Limb (tissue), 2 donors: ENCODE results near the gene ZBTB7B.
A peak's percentile ranks its signal among the peaks of the same experiment; 100 is the strongest.
"Not testable (repeated sequence)": the region's sequence is repeated elsewhere in the genome, so short reads cannot be mapped to it uniquely, and the experiment has no call there.

ENCODE experiments used
- DNase-seq, 2 donors: peaks; one replicate each; pipeline ENCODE4 v3.0.0-alpha.2; 2016; ENCODE audit errors: extremely low spot score in 2 of 2

Gene ZBTB7B

DNA sequence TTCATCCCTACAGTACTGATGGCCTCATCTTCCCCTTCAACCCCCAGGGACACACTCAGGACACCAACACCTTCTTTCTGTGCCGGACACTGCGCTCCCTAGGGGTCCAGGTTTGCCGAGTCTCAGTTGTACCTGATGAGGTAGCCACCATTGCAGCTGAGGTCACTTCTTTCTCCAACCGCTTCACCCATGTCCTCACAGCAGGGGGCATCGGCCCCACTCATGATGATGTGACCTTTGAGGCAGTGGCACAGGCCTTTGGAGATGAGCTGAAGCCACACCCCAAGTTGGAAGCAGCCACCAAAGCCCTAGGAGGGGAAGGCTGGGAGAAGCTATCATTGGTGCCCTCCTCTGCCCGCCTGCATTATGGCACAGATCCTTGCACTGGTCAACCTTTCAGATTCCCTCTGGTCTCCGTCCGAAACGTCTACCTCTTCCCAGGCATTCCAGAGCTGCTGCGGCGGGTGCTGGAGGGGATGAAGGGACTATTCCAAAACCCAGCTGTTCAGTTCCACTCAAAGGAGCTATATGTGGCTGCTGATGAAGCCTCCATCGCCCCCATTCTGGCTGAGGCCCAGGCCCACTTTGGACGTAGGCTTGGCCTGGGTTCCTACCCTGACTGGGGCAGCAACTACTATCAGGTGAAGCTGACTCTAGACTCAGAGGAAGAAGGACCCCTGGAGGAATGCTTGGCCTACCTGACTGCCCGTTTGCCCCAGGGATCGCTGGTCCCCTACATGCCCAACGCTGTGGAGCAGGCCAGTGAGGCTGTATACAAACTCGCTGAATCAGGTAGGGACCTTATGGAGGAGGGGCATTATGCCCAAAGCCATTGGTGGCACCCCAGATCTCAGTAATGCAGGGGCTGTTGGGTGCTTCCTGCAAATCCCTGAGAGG, 14.3 kb upstream of the ZBTB7B start:
- DNase-seq = no peak

GRCh38 chr1:154989195-154989860, 13.3 kb upstream of the ZBTB7B start:
- DNase-seq = no peak

GRCh38 chr1:154990276-154990675, 12.3 kb upstream of the ZBTB7B start:
- no peak for DNase-seq

DNA sequence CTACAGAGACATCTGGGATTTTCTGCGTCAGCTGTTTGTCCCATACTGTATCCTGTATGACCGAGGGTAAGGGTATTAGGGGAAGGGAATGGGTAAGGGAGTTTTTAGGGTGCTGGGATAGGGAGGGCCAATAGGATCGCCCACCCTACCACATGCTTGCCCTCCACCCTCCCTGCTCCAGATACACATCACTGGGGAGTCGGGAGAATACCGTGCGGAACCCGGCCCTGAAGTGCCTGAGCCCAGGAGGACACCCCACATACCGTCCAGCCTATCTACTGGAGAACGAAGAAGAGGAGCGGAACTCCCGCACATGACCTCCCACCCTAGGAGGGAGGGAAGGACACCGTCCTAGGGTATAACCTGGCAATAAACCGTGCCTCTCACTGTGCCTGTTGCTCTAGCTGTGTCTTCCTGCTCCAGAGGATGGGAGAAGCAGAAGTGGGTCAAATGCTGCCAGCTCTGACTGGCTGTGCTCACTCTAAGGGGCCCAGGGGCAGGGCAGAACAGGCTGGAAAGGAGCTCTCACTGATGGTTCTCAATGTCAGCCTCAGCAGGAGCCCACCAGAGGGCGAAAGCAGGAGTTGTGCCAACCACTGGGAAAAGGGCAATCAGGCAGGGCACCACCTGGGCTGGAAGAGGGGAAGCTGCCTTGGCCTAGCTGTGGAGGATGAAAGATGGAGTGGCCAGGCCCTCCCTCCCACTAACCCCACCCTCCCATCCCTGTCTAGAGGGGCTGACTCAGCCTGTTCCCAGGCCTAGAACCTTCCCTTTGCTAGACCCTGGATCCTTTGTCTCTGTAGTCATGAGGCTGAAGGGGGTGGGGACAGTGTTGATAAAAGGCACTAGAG, 9.7 kb upstream of the ZBTB7B start:
- DNase-seq = no peak

GRCh38 chr1:154993572-154994268, 8.9 kb upstream of the ZBTB7B start, which contains the start of gene LENEP:
TSS of gene LENEP (plus strand) at chr1:154993586. CDS start at chr1:154993608, 22 bp downstream.
- no peak for DNase-seq

GRCh38 chr1:154994269-154994587, 8.4 kb upstream of the ZBTB7B start:
- no peak for DNase-seq

- no peak for DNase-seq
These were observed 8.0 kb upstream of the ZBTB7B start for GRCh38 chr1:154994591-154994990.

DNA sequence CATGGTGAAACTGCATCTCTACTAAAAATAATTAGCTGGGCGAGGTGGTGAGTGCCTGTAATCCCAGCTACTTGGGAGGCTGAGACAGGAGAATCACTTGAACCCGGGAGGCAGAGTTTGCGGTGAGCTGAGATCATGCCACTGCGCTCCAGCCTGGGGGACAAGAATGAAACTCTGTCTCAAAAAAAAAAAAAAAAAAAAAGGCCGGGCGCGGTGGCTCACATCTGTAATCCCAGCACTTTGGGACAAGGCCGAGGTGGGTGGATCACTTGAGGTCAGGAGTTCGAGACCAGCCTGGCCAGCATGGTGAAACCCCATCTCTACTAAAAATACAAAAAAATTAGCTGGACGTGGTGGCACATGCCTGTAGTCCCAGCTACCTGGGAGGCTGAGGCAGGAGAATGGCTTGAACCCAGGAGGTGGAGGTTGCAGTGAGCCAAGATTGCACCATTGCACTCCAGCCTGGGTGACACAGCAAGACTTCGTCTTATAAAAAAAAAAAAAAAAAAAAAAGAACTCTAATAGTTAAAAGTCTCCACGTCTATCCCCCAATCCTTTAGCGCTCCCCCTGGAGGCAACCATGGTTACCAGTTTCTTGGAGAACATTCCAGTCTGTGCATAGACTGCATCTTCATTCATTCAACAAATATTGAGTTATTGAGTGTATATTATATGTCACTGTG, 7.2 kb upstream of the ZBTB7B start:
- DNase-seq = not testable (repeated sequence)

GRCh38 chr1:154996966-154997701, 5.5 kb upstream of the ZBTB7B start:
- DNase-seq = no peak

DNA sequence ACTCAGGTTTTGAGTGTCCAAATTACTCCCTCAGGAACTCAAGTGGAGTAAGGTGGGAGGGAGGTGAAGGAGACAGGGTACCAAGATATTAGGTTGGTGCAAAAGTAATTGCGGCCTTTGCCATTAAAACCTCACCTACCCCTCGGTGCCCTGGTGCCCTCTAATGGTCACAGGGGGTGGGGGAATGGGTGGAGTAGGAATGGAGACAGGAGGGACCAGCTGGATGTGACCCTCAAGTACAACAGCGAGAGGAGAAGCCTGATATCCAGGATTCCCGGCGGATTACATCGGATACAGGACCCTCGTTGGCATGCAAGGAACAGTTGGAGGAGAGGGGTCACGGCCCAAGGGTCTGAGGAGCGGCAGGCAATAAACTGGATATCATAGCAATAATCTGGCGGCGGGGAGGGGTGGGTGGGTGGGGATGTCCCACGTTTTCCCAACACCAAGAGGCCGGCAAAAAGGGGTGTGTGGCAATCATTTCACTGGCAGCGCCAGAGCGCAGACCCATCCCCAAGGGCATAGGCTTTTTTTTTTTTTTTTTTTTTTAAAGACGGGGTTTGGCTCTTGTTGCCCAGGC, 4.3 kb upstream of the ZBTB7B start:
- DNase-seq = no peak

GRCh38 chr1:154998818-154999570, 3.6 kb upstream of the ZBTB7B start:
- peak; percentile 81 to 87 for DNase-seq

DNA sequence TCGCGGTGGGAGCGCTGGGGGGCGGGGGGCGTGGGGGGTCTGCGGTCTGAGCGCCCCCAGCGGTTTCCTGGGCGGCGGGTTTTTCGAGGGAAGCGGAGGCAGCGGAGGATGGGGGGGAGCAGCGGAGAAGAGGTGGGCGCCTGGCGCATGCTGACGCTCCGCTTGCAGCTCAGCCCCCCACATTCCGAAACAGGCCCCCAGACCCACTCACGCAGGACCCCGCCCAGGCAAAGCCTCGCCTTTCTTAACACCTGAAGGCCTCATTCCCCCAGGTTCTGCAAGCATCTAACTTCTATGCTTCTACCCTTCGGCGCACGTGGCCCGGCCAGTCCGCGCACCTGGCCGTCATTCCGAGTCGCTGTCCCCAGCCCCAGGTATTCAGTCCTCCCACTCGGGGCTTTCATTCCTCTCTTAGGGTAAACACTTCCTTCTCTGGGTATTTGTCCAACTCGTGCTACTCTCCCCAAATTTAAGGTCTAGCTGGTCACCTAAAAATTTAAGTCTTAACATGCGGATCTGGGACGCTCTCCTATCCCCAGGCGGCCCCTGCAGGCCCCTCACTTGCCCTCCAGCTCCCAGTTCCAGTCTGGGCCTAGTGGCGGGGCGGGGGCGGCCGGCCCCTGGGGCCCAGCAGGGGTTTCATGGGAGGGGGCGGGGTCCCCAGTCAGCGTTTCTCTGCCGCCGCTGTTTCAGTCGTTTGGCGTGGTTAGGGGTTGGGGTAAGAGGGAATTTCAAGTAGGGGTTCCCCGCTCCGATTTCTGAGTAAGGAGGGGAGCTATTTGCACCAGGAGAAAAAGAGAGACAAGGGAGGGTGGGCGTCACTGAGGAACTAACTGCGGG, 2.8 kb upstream of the ZBTB7B start:
- DNase-seq = peak; percentile 39 to 73

GRCh38 chr1:155000411-155000725, 2.2 kb upstream of the ZBTB7B start:
- peak in 1 of 2 donors; percentile 31 for DNase-seq

DNA sequence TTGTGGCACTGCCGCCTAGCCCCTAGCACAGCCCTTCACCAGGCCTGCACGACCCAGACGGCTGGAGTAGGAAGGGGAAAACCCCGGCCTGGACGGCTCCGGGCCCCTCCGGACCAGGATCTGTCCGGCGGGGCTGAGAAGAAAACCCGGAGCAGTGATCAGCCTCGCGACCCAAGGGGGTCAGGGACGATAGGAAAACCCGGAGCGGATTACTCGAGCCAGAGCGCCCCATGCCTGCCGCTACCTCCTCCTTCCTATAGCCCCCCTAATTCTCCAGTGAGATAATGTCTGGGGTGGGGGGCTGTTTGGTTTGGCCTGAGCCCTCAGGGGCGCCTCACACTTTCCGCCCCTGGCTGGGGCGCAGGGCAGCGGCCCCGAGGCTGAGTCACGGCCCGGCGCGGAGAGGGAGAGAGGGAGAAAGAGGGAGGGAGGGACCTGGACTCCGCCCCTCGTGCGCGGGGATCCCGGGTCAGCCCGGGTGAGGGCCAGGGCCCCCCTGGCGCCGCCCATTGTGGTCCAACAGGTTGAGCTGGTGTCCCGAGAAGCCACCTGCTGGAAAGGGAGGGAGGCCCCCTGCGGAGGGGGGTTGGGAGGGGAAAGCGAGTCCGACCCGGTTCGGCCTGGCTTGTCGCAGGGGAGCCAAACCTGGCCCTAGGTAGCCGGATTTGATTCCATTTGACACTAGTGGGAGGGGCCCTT, 1.7 kb upstream of the ZBTB7B start:
- DNase-seq = peak; percentile 87 to 93

DNA sequence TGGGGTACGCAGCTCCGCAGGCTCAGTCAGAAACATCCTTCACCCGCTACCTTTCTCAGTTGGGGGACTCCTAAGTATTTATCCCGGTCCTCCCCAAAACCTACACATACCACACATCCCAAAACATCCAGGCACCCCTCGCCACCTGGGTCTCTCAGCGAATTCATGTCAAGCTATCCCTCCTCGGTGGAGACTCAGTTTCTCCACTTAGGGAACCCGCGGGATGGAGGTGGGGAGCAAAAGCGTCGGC, 1.3 kb upstream of the ZBTB7B start:
- DNase-seq = no peak

GRCh38 chr1:155001675-155002463, 733 bp upstream of the ZBTB7B start:
- peak; percentile 98 to 99 for DNase-seq

DNA sequence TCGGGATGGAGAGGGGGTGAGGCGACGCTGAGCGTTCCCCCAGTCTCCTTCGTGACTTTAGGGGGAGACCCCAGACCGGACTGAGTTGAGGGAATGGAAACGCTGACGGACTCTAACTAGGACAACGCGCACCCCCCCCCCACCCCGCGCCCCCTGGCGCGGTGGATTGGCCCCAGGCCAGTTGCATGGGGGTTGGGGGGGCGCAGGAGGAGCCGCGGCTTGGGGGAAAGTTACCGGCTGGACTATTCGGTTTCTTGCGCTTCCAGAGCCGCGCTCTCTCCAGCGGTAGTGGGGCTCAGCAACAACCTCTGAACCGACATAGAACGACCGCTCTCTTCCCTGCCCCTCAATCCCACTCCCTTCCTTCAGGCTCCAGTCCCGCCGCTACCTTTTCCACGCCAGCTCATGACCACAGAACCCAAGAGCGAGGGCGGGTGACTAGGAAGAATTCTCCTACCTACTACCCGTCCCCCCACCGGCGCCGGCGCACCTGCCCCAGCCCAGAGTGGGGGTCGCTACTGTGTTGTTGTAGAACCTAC, 694 bp downstream of the ZBTB7B start:
- DNase-seq = peak in 1 of 2 donors; percentile 74
